Erythroblast (primary cell): ENCODE data around the gene CAPN5.

Experiments
- GATA1 ChIP-seq: IDR thresholded peaks from 2 replicates; pipeline ENCODE4 v1.6.1; 2011; ENCODE audit warnings: low read depth, mild to moderate bottlenecking, control low read depth, low read length, moderate library complexity
- POLR2A ChIP-seq: IDR thresholded peaks from 2 replicates; pipeline ENCODE4 v1.6.1; 2011; ENCODE audit warnings: mild to moderate bottlenecking, low read length

DNA sequence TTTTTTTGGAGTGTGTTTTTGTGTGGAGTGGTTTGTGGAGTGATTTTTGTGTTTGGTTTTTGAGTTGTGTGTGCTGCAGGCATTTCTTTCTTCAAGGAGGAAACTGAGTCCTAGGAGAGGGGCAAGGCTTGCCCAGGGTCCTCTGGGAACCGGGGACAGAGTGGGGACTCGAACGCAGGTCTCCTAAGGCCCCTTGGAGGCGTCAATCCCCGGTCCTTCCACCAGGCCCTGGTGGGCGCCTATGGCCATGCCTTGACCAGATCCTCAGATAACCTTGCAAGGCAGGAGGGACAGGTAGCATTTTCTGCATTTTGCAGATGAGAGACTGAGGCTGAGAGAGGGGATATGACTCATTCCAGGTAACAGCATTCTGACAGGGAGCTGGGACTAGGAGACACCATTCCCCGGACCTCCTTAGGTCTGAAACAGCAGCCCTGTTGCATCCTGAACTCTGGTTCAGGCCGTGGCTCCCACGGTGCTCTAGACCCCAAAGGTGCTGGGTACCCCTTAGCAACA is 100.4 kb downstream of the CAPN5 start:
- TF ChIP-seq POLR2A: no peak
- no peak for TF ChIP-seq GATA1
